ENCODE results near the gene ZEB2. TPM values are rescaled to one million over a fixed set of nuclear protein-coding genes. Genes with fewer than 3 reads are reported as not detected.

Gene ZEB2
- total and polyA plus RNA-seq, 10 of the 15 experiments (the other 5 are each of a cell fraction or from before 2014, with no cell fraction given), result 0.14 to 3.2 (median 0.84) TPM

GRCh38 chr2:144357623-144358373, 162.1 kb downstream of the ZEB2 start:
- Histone ChIP-seq H3K4me3 (0 out of 2 replicates have a peak overlapping the region, but pooled peaks have one; percentile 20), H3K79me2 (ENCODE audit: control insufficient read depth, insufficient read depth, low read length) (no peaks in the 10 kb centered on the region), H2AFZ (ENCODE audit: control insufficient read depth, low read depth, low read length) (peak overlapping the region; percentile 47), H3K9ac (ENCODE audit: control insufficient read depth, insufficient read depth, low read length) (peak overlapping the region; percentile 14; the same call in 1 of the 2 replicates), H3K4me2 (ENCODE audit: control insufficient read depth, insufficient read depth) (peak overlapping the region; percentile 56), H3K27ac (ENCODE audit: control insufficient read depth, insufficient read depth) (peak overlapping the region; percentile 83; the same call in 1 of the 2 replicates), H3K9me3 (replicated peaks; ENCODE audit: control insufficient read depth, insufficient read depth, low read length) (no peaks in the 10 kb centered on the region), H3K4me1 (ENCODE audit: control insufficient read depth, insufficient read depth, low read length) (peaks cover 29% of the 10 kb centered on the region), H3K27me3 (replicated peaks in 1 of 2; ENCODE audit: control insufficient read depth in 2 of 2, insufficient read depth in 2 of 2, low read length in 1 of 2) (no peaks in the 10 kb centered on the region), H3K36me3 (ENCODE audit: control insufficient read depth in 2 of 2, insufficient read depth in 2 of 2, low read length in 1 of 2) (no peaks in the 10 kb centered on the region), H4K20me1 (ENCODE audit: control insufficient read depth, insufficient read depth) (no peaks in the 10 kb centered on the region)
- ChIA-PET CTCF (interaction anchor here (0.9 to 1.8 kb wide), 5 partner anchors 10 to 92 kb away, joined by 3 to 6 read pairs (median 3); no protein-coding TSS in a partner anchor), SMC1A (ENCODE audit: uncharacterized antibody, unreplicated experiment) (interaction anchor here (0.6 to 6.1 kb wide), 18 partner anchors 9 to 204 kb away, joined by 3 to 44 read pairs (median 4); partner anchors contain the start of gene ZEB2), POLR2A (interaction anchor here (0.5 to 1.9 kb wide), 7 partner anchors 9 to 213 kb away, joined by 3 to 6 read pairs (median 4); a partner anchor contains a TSS), RAD21 (ENCODE audit: unreplicated experiment) (interaction anchor here (0.5 to 4.9 kb wide), 6 partner anchors 14 to 1578 kb away, joined by 3 to 35 read pairs (median 4); no protein-coding TSS in a partner anchor)
- FAIRE-seq, result peak; percentile 92
- WGBS (ENCODE audit: insufficient coverage, insufficient replicate concordance, low lambda C conversion rate, missing lambda C conversion rate), result 0% methylated on average over 4 of the region's 4 CpGs
- DNase-seq (ENCODE audit: low read depth, low spot score), result peak; percentile 85
- intact Hi-C loops (cut with micrococcal nuclease; ENCODE audit: unreplicated experiment), result loop anchor here (1.0 to 2.0 kb wide), 3 partner anchors 17 to 25 kb away; a partner anchor contains a TSS
- in situ Hi-C loops (cut with MboI), result no loop called here
- BruUV-seq (replicated peaks), result no TSS peak
- ATAC-seq, result peak; percentile 85
- TF ChIP-seq MAX (IDR thresholded peaks at IDR 0.05; ENCODE audit: low read depth, low read length) (no peak), PAX5 (IDR thresholded peaks at IDR 0.05; ENCODE audit: borderline replicate concordance, low read depth, low read length) (peak; percentile 91; the same call in 1 of the 2 replicates), POLR2A (IDR thresholded peaks at IDR 0.05; ENCODE audit: low read depth, low read length) (no peak), ZBTB40 (IDR thresholded peaks at IDR 0.05; ENCODE audit: borderline replicate concordance) (no peak), PBX3 (IDR thresholded peaks at IDR 0.05; ENCODE audit: insufficient replicate concordance, low read depth, low read length) (no peak), FOXM1 (IDR thresholded peaks at IDR 0.05; ENCODE audit: low read depth, low read length) (peak; percentile 93; the same call in 1 of the 2 replicates), POLR2AphosphoS5 (IDR thresholded peaks at IDR 0.05; ENCODE audit: low read length) (0 out of 2 replicates have a peak, but pooled peaks have one; percentile 39), RELB (IDR thresholded peaks at IDR 0.05; ENCODE audit: low read depth) (peak; percentile 29; the same call in 1 of the 2 replicates), BHLHE40 (IDR thresholded peaks at IDR 0.05; ENCODE audit: borderline replicate concordance in 1 of 2, low read depth in 2 of 2, low read length in 1 of 2) (peak in 1 of 2 experiments; percentile 31; a peak in 1 of 4 replicates), USF1 (IDR thresholded peaks at IDR 0.05; ENCODE audit: borderline replicate concordance, extremely low read length, insufficient read depth, low read depth, low read length) (no peak), BRCA1 (IDR thresholded peaks at IDR 0.05; ENCODE audit: low read depth, low read length) (no peak), MTA2 (IDR thresholded peaks at IDR 0.05; ENCODE audit: low read depth) (peak; percentile 38; the same call in 1 of the 2 replicates), SUPT20H (IDR thresholded peaks at IDR 0.05; ENCODE audit: borderline replicate concordance, control insufficient read depth, low read depth, low read length) (no peak)

Measured in GM12878 (cell line).